Ureter (tissue), 1 donor: ENCODE results near the gene TMEM242. TPM values are rescaled to one million over a fixed set of nuclear protein-coding genes. Genes with fewer than 3 reads are reported as not detected.

ENCODE experiments used
- DNase-seq: peaks from one replicate; pipeline ENCODE4 v3.0.0-alpha.2; 2020; ENCODE audit warnings: low spot score
- total RNA-seq: library from RNA; stranded (reverse); gene quantifications from one replicate; pipeline ENCODE4 v1.2.4, GENCODE V29; 2023
- donor health status: DM: yes; HTN: yes; CAD: no.

The TMEM242 gene
- total RNA-seq, 1 donor from 2014 or later: 12.9 TPM

DNA sequence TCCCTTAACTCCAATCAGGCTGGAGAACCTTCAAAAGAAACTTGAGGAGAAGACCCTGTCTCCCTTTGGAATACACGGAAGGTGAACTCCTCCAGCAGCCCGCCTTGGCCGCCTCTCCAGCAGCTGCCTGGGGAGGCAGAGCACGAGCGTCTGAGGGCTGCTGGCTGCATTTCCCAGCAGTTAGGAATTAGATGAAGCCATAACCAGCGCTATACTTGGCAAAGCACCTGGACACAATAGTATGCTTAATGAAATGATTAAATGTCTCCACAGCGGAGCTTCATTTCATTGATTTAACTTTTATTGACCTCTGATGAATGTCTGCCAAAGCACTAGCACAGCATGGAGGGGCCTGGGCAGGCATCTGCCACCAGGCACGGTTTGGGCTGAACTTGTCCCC, 73.5 kb downstream of the TMEM242 start:
- DNase-seq: no peak

DNA sequence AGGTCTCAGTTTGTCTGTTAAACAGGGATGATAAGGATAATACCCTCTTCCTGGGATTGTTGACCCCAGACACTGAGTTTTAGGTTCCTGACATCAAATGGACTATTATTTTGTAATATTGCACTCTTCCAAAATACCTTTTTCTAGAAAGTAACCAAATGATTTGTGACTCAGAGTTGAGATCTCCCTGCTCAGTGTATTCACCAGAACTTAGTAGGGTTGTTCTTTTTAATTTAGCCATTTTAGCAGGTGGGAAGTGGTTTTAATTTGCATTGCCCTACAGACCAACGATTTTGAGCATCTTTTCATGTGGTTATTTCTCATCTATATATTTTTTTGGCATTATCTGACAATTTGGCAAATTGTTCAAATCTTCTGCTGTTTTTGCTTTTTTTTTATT, 75.1 kb downstream of the TMEM242 start:
- no peak for DNase-seq

GRCh38 chr6:157246771-157247484, 76.4 kb downstream of the TMEM242 start:
- DNase-seq: no peak

- no peak for DNase-seq
Measured at GRCh38 chr6:157246048-157246630, 77.2 kb downstream of the TMEM242 start.

DNA sequence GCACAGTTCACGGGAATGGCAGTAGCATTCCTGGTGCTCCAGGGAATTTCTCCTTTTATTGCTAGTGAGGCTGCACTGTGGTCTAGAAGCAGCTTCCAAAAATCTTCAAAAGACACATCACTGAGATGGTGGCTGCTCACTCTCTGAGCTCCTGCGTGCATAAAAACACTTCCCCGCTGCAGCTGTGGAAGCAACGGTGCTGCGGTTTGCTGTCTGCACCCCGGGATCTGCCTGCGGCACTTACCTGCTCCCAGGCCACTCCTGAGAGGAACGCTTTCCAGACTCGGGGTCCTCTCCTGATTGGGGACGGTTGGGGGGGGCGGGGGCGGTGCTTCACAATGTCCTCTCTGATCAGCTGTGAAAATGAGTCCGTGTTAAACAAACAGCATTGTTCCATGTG, 77.9 kb downstream of the TMEM242 start:
- DNase-seq: no peak

DNA sequence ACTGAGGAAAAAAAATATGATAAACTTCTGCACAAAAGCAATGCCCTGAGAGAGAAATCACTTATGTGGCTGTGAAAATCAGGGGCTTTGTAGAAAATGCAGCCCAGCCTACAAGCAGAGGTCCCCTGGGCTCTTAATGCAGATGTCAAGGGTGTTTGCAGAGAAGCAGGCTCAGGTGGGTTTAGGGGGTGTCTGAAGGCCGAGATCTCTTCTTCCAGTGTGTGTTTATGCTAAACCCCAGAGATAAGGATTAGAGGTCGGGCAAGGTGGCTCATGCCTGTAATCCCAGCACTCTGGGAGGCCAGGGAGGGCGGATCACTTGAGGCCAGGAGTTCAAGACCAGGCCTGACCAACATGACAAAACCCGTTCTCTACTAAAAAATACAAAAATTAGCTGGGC, 78.5 kb downstream of the TMEM242 start:
- DNase-seq: no peak

- no peak for DNase-seq
Measured at GRCh38 chr6:157244175-157244574, 79.1 kb downstream of the TMEM242 start.

- DNase-seq: no peak
Measured at GRCh38 chr6:157242791-157243190, 80.5 kb downstream of the TMEM242 start.

- DNase-seq: no peak
Measured at GRCh38 chr6:157240960-157241311, 82.4 kb downstream of the TMEM242 start.

DNA sequence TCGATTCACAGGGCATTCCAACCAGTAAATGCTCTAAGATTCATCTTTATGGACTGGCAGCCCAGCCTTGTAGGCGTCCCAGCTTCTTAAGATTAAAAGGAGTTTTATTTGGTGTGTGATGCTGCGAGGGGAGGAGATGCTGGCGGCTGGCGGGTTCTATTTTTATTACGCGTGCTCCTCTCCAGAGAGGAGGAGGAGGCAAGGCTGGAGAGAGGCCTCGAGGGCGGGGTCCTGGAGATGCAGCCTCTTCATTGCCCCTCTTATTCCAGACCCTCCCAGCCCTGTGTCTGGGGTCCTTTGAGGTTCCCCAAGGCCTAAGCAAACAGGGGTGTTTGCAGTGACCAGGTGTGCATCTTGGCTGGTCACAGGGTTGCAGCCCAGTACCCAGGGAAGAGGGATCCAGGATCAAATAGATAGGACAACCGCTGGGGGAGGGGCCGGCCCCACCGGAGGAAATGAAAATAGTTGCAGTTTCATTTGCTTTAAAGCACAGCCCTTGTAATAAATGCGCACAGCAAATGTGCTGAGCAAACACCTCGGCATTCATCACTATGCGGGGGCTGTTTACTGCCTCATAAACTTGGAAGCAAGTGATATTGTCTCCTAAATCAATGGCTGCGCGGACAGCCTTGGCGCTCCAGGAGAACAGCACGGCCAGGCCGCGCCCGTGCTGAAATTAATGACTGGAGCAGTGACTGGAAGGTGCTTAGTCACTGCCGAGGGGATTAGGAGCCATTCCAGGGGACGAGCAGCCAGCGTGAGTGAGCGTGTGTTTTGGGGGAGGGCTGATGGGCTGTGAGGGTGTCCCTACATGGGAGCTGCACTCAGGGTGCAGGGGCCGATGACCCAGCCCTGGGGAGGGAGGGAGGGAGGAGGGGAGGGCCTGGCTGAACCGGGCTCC, 83.0 kb downstream of the TMEM242 start:
- DNase-seq: peak; percentile 85

GRCh38 chr6:157239671-157240058, 83.7 kb downstream of the TMEM242 start:
- DNase-seq: no peak

Other genes with a start within 250 kb of the TMEM242 start
- 23.5 TPM for gene ZDHHC14, start 57.7 kb upstream of the TMEM242 start, total RNA-seq